BE2C (cell line): ENCODE results near the gene ASPSCR1.

Experiments
- DNase-seq: peaks from one replicate; pipeline ENCODE4 v3.0.0-alpha.2; 2020
- H3K27me3 ChIP-seq: fragments of 250-450 bp; sonication (Bioruptor Pico); 2 replicates; pipeline ENCODE4 v1.5.1; 2020; ENCODE audit warnings: mild to moderate bottlenecking
- H3K36me3 ChIP-seq: fragments of 250-450 bp; sonication (Bioruptor Pico); 2 replicates; pipeline ENCODE4 v1.5.1; 2020; ENCODE audit warnings: mild to moderate bottlenecking
- H3K4me1 ChIP-seq: fragments of 250-450 bp; sonication (Bioruptor Pico); 2 replicates; pipeline ENCODE4 v1.5.1; 2020
- H3K4me3 ChIP-seq: 2 replicates; pipeline ENCODE4 v1.5.1; 2011; ENCODE audit warnings: low read depth, low read length
- H3K9me3 ChIP-seq: fragments of 250-450 bp; sonication (Bioruptor Pico); 2 replicates; pipeline ENCODE4 v1.5.1; 2020
- CTCF ChIP-seq: IDR thresholded peaks from 2 replicates; pipeline ENCODE4 v1.5.1; 2012; ENCODE audit warnings: mild to moderate bottlenecking, low read depth, low read length

ASPSCR1 gene

GRCh38 chr17:81998691-81999438, 21.4 kb downstream of the ASPSCR1 start:
- Histone ChIP-seq H3K9me3 (no peaks in the 10 kb centered on the region), H3K27me3 (no peaks in the 10 kb centered on the region), H3K4me1 (peaks cover 10% of the 10 kb centered on the region), H3K36me3 (no peaks in the 10 kb centered on the region; the same call in 1 of the 2 replicates), H3K4me3 (no peak overlapping the region)
- TF ChIP-seq CTCF: no peak
- DNase-seq: no peak

DNA sequence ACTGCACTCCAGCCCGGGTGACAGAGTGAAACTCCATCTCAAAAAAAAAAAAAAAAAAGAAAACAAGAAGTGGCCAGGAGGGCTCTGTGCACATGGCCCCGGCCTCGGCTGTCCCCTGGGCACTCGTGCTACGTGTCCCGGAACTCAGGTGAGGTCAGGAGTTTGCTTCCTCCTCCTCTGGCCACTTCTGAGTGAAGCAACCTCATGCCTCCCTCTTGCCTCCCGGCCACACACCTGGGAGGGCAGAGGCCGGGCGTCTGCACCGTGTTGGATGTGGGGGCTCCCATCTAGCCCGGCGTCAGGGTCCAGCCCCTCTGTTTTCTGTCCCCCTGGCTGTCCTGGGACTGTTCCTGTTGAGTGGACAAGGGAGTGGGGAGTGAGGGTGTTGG, 22.2 kb downstream of the ASPSCR1 start:
- Histone ChIP-seq H3K36me3 (no peaks in the 10 kb centered on the region; the same call in 1 of the 2 replicates), H3K9me3 (no peaks in the 10 kb centered on the region), H3K27me3 (no peaks in the 10 kb centered on the region), H3K4me1 (peaks cover 13% of the 10 kb centered on the region), H3K4me3 (no peak overlapping the region)
- no peak for TF ChIP-seq CTCF
- no peak for DNase-seq

DNA sequence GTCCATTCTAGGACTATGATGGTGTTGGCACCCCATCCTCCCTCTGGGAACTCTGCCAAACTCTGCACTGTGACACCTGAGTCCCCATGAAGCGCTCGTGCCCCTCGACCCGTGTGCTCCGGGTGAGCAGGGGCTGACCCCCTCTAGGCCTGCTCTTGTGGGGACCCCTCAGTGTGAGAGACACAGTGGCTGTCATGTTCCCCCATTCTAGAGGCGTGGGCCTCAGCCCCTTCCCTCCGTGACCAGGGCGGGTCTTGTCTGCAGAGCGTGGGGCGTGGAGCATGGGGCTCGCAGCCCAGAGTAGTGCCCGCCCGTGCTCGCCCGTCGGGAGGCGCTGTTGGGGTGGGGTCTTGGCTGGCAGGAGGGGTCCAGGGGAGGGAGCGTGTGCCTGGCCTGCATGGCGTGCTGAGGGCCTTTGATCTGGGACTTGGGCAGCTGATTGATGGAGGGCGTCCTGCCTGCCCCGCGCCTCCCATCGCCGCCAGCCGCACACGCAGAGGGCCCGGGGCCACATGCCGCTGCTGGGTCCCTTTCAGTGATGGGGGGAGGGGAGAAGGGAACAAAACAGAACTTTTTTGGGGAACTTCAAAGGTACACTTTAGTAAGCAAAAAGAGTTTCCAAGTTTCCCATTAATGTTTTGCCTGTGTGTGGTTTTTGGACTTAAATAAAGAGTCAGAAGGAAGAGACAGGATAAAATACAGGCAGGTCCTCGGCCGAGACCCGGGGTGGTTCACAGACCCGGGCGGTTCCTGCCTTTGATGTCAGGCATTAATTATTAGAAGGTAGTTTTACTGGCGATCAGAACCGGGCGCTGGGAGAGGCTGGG, 22.8 kb downstream of the ASPSCR1 start:
- Histone ChIP-seq H3K4me3 (no peak overlapping the region), H3K9me3 (no peaks in the 10 kb centered on the region), H3K36me3 (no peaks in the 10 kb centered on the region; the same call in 1 of the 2 replicates), H3K27me3 (no peaks in the 10 kb centered on the region), H3K4me1 (peaks cover 13% of the 10 kb centered on the region)
- no peak for TF ChIP-seq CTCF
- DNase-seq: no peak

DNA sequence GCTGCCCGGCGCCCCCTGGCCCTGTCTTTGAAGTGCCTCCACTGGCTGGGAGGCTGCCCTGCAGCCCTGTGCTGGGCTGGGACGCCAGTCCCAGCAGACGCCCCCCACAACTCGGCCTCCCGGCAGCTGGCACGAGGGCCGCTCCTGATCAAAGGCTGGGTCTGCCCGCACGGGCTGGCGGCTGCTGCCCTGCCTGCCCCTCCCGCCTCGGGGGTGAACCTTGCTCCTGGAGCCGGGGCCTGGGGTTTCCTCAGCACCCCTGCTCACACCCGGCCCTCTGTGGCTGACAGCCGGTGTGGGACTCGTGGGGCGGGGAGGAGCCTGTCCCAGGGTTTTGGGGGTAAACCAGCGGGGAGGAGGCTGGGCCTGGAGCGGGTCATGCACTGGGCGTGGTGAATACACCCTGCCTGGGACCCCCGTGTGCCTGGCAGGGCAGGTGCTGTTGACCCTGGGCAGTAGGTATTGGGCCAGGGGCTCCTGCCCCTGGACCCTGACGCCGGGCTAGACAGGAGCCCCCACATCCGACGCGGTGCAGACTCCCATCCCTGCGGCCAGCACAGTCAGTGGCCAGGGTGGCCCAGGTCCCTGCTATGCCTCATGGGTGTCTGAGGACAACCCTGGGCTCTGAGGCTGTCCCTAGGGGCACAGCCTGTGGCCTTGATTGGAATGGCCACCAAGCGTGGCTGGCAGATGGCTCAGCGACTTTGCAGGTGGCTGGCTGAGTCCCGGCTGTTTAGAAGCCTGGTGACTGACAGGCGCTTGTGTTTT, 23.6 kb downstream of the ASPSCR1 start:
- Histone ChIP-seq H3K4me1 (peaks cover 15% of the 10 kb centered on the region), H3K4me3 (no peak overlapping the region), H3K9me3 (no peaks in the 10 kb centered on the region), H3K27me3 (no peaks in the 10 kb centered on the region), H3K36me3 (no peaks in the 10 kb centered on the region; the same call in 1 of the 2 replicates)
- DNase-seq: no peak
- TF ChIP-seq CTCF: no peak

DNA sequence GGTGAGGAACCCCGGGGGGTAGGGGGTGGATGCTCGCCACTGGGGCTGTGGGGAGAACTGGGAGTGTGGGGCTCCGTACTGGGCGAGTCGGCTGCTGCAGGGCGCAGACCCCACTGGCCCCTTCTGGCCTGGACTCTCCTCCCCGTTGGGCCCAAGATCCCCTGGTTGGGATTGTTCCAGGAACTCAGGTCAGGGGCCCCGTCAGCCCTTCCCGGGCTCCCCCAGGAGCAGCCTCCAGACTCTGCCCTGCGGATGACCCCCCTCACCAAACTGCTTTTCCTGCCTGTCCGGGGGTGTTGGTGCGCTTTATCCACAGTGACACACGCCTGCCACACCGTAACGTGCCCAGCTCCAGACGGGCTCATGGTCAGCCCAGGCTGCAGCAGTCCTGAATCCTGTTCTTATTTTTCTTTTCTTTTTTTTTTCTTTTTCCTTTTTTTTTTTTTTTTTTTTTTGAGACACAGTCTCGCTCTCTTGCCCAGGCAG, 24.2 kb downstream of the ASPSCR1 start:
- Histone ChIP-seq H3K9me3 (no peaks in the 10 kb centered on the region), H3K27me3 (no peaks in the 10 kb centered on the region), H3K36me3 (no peaks in the 10 kb centered on the region; the same call in 1 of the 2 replicates), H3K4me3 (no peak overlapping the region), H3K4me1 (peaks cover 19% of the 10 kb centered on the region)
- TF ChIP-seq CTCF: no peak
- DNase-seq: no peak
